DND-41 (cell line): Measurements from ENCODE around the gene CCDC83.

Experiments used
- ATAC-seq: fragments of 200-7000 bp; cut with Tn5 transposase; 3 replicates; pipeline ENCODE4 v1.9.1; 2021; ENCODE audit warnings: low read depth; ENCODE audit not compliant: insufficient read depth
- DNase-seq: peaks from one replicate; pipeline ENCODE4 v3.0.0-alpha.2; 2020
- H2AFZ ChIP-seq: 2 replicates; pipeline ENCODE4 v1.6.0; 2012; ENCODE audit warnings: low read depth, low read length
- H3K27ac ChIP-seq: 2 replicates; pipeline ENCODE4 v1.5.1; 2012; ENCODE audit warnings: low read length, inconsistent platforms
- H3K27me3 ChIP-seq: fragments of 200-600 bp; sonication (generic); 2 replicates; pipeline ENCODE4 v1.6.0; 2012; ENCODE audit warnings: low read length, mild to moderate bottlenecking, inconsistent platforms; ENCODE audit not compliant: insufficient read depth, poor library complexity
- H3K36me3 ChIP-seq: 2 replicates; pipeline ENCODE4 v1.5.1; 2012; ENCODE audit warnings: low read length, inconsistent platforms; ENCODE audit not compliant: insufficient read depth
- H3K4me1 ChIP-seq: 2 replicates; pipeline ENCODE4 v1.5.1; 2012; ENCODE audit warnings: mild to moderate bottlenecking, low read length; ENCODE audit not compliant: insufficient read depth
- H3K4me2 ChIP-seq: 2 replicates; pipeline ENCODE4 v1.6.0; 2012; ENCODE audit warnings: mild to moderate bottlenecking, moderate library complexity, low read length, inconsistent platforms; ENCODE audit not compliant: insufficient read depth
- H3K4me3 ChIP-seq, 2 experiments: fragments of 200-600 bp in 1 of 2; shearing (Covaris generic) in 1 of 2; 2 replicates each; pipeline ENCODE4 v1.5.1; 2012 to 2016; ENCODE audit warnings: inconsistent platforms in 2 of 2, low read length in 2 of 2, mild to moderate bottlenecking in 2 of 2, low read depth in 1 of 2, moderate library complexity in 1 of 2
- H3K79me2 ChIP-seq: 2 replicates; pipeline ENCODE4 v1.6.0; 2012; ENCODE audit warnings: low read length, inconsistent platforms; ENCODE audit not compliant: insufficient read depth
- H3K9ac ChIP-seq: 2 replicates; pipeline ENCODE4 v1.6.0; 2012; ENCODE audit warnings: low read depth, mild to moderate bottlenecking, inconsistent platforms, low read length, moderate library complexity
- H3K9me3 ChIP-seq: 2 replicates; pipeline ENCODE4 v1.5.1; 2012; ENCODE audit warnings: low read length, moderate library complexity, mild to moderate bottlenecking, inconsistent platforms; ENCODE audit not compliant: insufficient read depth, severe bottlenecking
- H4K20me1 ChIP-seq: 2 replicates; pipeline ENCODE4 v1.6.0; 2012; ENCODE audit warnings: low read length; ENCODE audit not compliant: insufficient read depth
- CTCF ChIP-seq: IDR thresholded peaks from 2 replicates; pipeline ENCODE4 v1.5.1; 2012; ENCODE audit warnings: borderline replicate concordance, low read length, moderate library complexity, mild to moderate bottlenecking; ENCODE audit not compliant: poor library complexity, severe bottlenecking; ENCODE audit errors: extremely low read depth
- EZH2 ChIP-seq: IDR thresholded peaks from 3 replicates; pipeline ENCODE4 v1.6.1; 2012; ENCODE audit warnings: borderline replicate concordance, low read depth, mild to moderate bottlenecking, moderate library complexity, low read length, inconsistent platforms; ENCODE audit not compliant: severe bottlenecking

The CCDC83 gene

GRCh38 chr11:85821636-85822035 lies 33.5 kb upstream of the CCDC83 start:
- no peak overlapping the region for H3K27ac ChIP-seq
- no peaks in the 10 kb centered on the region for H3K79me2 ChIP-seq
- no peak overlapping the region for H2AFZ ChIP-seq
- no peak for DNase-seq
- H3K27me3 ChIP-seq, result peaks cover 48% of the 10 kb centered on the region
- no peak overlapping the region for H3K9ac ChIP-seq
- H3K4me3 ChIP-seq, result no peak overlapping the region
- TF ChIP-seq CTCF, result no peak
- TF ChIP-seq EZH2, result no peak
- H3K4me2 ChIP-seq, result no peak overlapping the region
- H3K9me3 ChIP-seq, result no peaks in the 10 kb centered on the region
- no peaks in the 10 kb centered on the region for H3K36me3 ChIP-seq
- H3K4me1 ChIP-seq, result peaks cover 9% of the 10 kb centered on the region; the same call in 1 of the 2 replicates
- ATAC-seq, result no peak
- H4K20me1 ChIP-seq, result peaks cover 13% of the 10 kb centered on the region; the same call in 1 of the 2 replicates

GRCh38 chr11:85822814-85823213 lies 32.4 kb upstream of the CCDC83 start:
- Histone ChIP-seq H3K4me3 (no peak overlapping the region), H3K4me2 (no peak overlapping the region)

GRCh38 chr11:85823816-85824215 lies 31.4 kb upstream of the CCDC83 start:
- Histone ChIP-seq H3K9me3 (no peaks in the 10 kb centered on the region), H3K27me3 (peaks cover 55% of the 10 kb centered on the region), H3K4me2 (no peak overlapping the region), H3K27ac (no peak overlapping the region), H3K4me3 (no peak overlapping the region), H3K4me1 (peaks cover 9% of the 10 kb centered on the region; the same call in 1 of the 2 replicates), H3K79me2 (no peaks in the 10 kb centered on the region), H2AFZ (no peak overlapping the region), H3K9ac (no peak overlapping the region), H4K20me1 (peaks cover 13% of the 10 kb centered on the region; the same call in 1 of the 2 replicates), H3K36me3 (no peaks in the 10 kb centered on the region)
- ATAC-seq (peak; percentile 92), DNase-seq (peak; percentile 61)
- no peak for TF ChIP-seq EZH2
- TF ChIP-seq CTCF, result no peak

More at GRCh38 chr11:85822814-85823213, 32.4 kb upstream of the CCDC83 start:
- H3K9me3 ChIP-seq, result no peaks in the 10 kb centered on the region
- DNase-seq (no peak), ATAC-seq (no peak)
- H4K20me1 ChIP-seq, result peaks cover 13% of the 10 kb centered on the region; the same call in 1 of the 2 replicates
- H3K4me1 ChIP-seq, result peaks cover 9% of the 10 kb centered on the region; the same call in 1 of the 2 replicates
- H3K79me2 ChIP-seq, result no peaks in the 10 kb centered on the region
- H3K9ac ChIP-seq, result no peak overlapping the region
- H3K36me3 ChIP-seq, result no peaks in the 10 kb centered on the region
- TF ChIP-seq CTCF, result no peak
- no peak for TF ChIP-seq EZH2
- peaks cover 54% of the 10 kb centered on the region for H3K27me3 ChIP-seq
- no peak overlapping the region for H2AFZ ChIP-seq
- H3K27ac ChIP-seq, result no peak overlapping the region

- no peak overlapping the region for H3K4me3 ChIP-seq
- peaks cover 13% of the 10 kb centered on the region; the same call in 1 of the 2 replicates for H4K20me1 ChIP-seq
- H3K79me2 ChIP-seq, result no peaks in the 10 kb centered on the region
- no peak overlapping the region for H3K4me2 ChIP-seq
- H2AFZ ChIP-seq, result no peak overlapping the region
- H3K4me1 ChIP-seq, result peaks cover 9% of the 10 kb centered on the region; the same call in 1 of the 2 replicates
- H3K9ac ChIP-seq, result no peak overlapping the region
- no peak overlapping the region for H3K27ac ChIP-seq
- ATAC-seq, result no peak
- H3K27me3 ChIP-seq, result peaks cover 50% of the 10 kb centered on the region
- no peaks in the 10 kb centered on the region for H3K9me3 ChIP-seq
- H3K36me3 ChIP-seq, result no peaks in the 10 kb centered on the region
- TF ChIP-seq CTCF (no peak), EZH2 (no peak)
- DNase-seq, result no peak
Observed at GRCh38 chr11:85825616-85826015, 29.6 kb upstream of the CCDC83 start.
